ENCODE results near the gene OBI1. TPM values are rescaled to one million over a fixed set of nuclear protein-coding genes. Genes with fewer than 3 reads are reported as not detected.
A peak's percentile ranks its signal among the peaks of the same experiment; 100 is the strongest.

OBI1 gene
- total RNA-seq, 2 experiments from 2014 or later = 15.3 to 16.3 TPM

DNA sequence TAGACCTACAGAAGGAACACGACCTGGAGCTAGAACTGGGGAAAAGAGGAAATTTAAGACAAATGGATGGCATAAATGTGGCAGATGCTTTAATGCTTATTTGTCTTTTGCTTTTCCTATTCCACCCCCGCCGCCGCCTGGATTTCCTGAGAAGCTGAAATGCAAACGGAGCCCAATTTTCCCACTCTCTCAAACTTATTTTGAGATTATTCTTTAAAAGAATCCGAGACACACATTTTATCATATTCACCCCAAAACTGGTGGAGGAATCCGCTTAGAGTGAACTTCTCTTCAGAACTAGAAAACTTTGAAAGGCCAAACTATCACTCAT lies 61.4 kb downstream of the OBI1 start:
- Mint-ChIP-seq H3K36me3 (ENCODE audit: low read depth) (peaks cover 11% of the 10 kb centered on the region), H3K4me3 (no peak overlapping the region), H3K27me3 (peaks cover 85% of the 10 kb centered on the region), H3K4me1 (peaks cover 14% of the 10 kb centered on the region), H3K27ac (peak overlapping the region; percentile 38), H3K9me3 (no peaks in the 10 kb centered on the region)
- ChIA-PET POLR2A (no interaction called here), CTCF (no interaction called here)
- no peak for DNase-seq

DNA sequence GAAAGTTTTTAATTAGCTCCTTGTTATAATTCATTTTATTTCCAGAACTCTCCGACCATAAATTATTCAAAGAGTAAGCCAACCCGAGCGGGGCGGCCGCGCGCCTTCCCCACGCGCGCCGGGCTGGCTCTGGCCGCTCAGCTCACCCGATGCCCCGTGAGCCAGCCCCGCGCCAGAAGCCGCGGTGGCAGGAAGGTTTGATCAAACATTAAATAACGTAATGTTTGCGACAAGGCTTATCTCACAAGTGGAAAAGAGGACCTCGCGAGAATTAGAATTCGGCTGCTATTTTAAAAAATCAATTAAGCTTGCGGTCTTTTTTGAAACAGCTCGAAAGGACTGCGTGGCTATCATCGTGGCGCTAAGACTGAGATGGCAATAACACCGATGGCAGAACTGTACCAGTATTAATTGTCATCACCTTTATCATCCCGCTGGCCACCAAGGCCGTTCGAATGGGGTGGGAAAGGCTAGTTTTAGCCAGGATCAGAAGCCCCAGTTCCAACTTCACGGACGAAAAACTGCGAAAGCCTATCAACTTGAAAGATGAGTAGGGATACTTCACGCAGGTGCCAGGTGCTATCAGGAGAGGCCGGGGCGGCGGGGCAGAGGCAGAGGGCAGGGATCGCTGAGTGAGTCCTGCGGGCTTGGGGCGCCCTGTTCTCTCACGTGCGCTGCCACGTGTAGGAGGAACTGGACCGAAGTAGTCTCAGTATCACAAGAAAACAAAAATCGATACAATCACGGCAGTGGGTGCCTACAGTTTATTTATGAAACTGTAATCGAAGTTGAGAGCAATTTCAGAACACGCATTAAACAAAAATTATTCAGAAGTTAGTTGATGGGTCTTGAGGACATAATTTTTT lies 62.0 kb downstream of the OBI1 start:
- CTCF ChIA-PET = no interaction called here

DNA sequence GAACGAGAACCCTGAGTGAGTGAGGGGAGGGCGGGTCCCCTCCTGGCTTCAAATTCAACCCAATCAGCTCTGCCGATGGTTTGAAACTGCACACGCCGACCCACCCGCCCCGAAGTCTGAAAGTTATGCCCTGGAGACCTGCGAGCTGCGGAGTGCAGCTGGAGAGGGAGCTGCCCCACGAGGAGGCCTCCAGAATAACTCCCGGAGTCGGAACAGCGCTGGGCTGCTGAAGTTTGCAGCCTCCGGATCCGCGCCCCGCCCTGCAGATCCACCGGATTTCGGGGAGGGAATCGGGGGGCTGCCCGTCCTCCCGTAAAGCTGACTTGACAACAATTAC lies 62.6 kb downstream of the OBI1 start:
- Mint-ChIP-seq H3K4me3 (no peak overlapping the region), H3K4me1 (peaks cover 8% of the 10 kb centered on the region), H3K27ac (no peak overlapping the region), H3K36me3 (ENCODE audit: low read depth) (peaks cover 8% of the 10 kb centered on the region), H3K27me3 (peaks cover 87% of the 10 kb centered on the region), H3K9me3 (no peaks in the 10 kb centered on the region)
- no peak for DNase-seq
- CTCF ChIA-PET = no interaction called here
- POLR2A ChIA-PET = interaction anchor here (0.7 to 1.2 kb wide), 2 partner anchors 9 to 11 kb away, joined by 3 read pairs; no protein-coding TSS in a partner anchor

More for the DNA sequence above, 62.0 kb downstream of the OBI1 start:
- POLR2A ChIA-PET = interaction anchor here (0.7 to 1.2 kb wide), 2 partner anchors 10 kb away, joined by 3 read pairs; no protein-coding TSS in a partner anchor
- peak overlapping the region; percentile 38 for H3K27ac Mint-ChIP-seq
- H3K9me3 Mint-ChIP-seq = no peaks in the 10 kb centered on the region
- peaks cover 8% of the 10 kb centered on the region for H3K36me3 Mint-ChIP-seq (ENCODE audit: low read depth)
- no peak for DNase-seq
- H3K4me3 Mint-ChIP-seq = peak overlapping the region; percentile 10
- peaks cover 86% of the 10 kb centered on the region for H3K27me3 Mint-ChIP-seq
- H3K4me1 Mint-ChIP-seq = peaks cover 10% of the 10 kb centered on the region

DNA sequence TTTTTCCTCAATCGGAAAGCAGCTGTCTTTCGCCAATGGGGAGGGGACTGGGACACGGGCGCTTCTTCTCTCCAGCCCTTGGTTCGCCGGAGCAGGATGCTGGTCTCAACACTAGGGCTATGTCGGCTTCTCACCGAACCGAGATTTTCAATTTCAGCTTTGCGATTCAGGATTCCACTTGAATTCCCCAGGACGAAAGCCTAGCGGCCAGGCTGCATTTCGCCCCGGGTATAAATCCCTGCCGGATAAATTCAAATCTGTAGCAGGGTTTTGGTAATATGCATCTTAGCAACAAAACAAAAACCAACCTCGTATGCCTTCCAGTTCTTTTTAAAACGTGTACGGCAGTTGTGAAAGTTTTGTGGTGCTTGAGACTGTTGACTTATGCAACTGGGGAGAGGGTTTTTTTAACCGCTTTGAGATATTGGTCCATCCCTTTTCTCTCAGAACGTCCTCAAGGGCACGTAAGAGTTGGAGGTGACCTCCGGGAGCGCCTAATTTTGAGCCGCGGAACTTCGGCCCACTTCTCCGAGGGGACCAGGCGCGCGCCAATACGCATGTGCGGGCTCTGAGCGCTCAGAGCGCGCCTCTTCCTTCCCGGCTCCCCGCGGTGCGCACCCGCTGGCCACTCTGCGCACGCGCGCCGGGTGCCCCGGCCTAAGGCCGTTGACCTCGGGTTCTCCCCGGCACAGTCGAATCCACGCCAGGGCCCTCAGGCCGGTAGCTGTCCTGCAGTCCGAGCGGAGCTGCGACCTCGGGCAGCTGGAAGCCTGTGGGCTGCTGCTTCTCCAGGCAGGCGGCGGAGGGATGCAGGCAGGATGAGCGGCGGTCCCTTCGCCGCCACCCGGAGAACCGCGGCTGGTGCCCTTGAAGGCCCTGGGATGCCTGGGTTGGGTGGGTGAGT lies 63.2 kb downstream of the OBI1 start:
- ChIA-PET POLR2A (interaction anchor here (0.7 to 1.2 kb wide), 2 partner anchors 9 to 12 kb away, joined by 3 read pairs; no protein-coding TSS in a partner anchor), CTCF (no interaction called here)
- Mint-ChIP-seq H3K27ac (peak overlapping the region; percentile 36), H3K9me3 (no peaks in the 10 kb centered on the region), H3K36me3 (ENCODE audit: low read depth) (peaks cover 6% of the 10 kb centered on the region), H3K4me1 (peaks cover 2% of the 10 kb centered on the region), H3K27me3 (peaks cover 83% of the 10 kb centered on the region), H3K4me3 (peak overlapping the region; percentile 39)
- peak; percentile 16 for DNase-seq

DNA sequence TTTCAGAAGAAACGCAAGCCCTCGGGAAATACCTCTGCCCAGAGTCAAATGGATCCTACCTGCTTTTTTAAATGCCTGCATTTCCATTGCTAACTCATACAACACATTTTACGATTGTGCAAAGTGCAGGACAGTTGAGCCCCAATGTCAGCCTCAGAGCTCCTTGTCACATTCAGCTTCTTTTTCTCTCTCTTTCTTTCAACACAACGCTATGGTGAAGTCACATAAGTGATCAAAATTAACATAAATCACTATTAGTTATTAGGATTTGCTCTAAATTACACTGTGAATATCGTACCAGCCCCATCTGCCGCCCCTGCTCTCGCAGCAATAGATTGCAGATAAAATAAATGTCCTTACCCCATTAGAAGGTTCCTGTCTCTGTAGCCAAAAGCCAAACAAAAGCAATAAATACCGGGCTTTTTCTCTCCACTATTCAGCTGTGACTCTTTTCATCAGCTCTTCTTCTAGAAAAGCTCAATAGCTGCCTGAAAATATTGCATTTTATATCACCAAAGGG lies 64.4 kb downstream of the OBI1 start:
- no peak for DNase-seq
- Mint-ChIP-seq H3K27me3 (peaks cover 80% of the 10 kb centered on the region), H3K36me3 (ENCODE audit: low read depth) (peaks cover 4% of the 10 kb centered on the region), H3K9me3 (no peaks in the 10 kb centered on the region), H3K4me1 (no peaks in the 10 kb centered on the region), H3K4me3 (no peak overlapping the region), H3K27ac (peak overlapping the region; percentile 44)
- CTCF ChIA-PET = no interaction called here
- POLR2A ChIA-PET = no interaction called here

DNA sequence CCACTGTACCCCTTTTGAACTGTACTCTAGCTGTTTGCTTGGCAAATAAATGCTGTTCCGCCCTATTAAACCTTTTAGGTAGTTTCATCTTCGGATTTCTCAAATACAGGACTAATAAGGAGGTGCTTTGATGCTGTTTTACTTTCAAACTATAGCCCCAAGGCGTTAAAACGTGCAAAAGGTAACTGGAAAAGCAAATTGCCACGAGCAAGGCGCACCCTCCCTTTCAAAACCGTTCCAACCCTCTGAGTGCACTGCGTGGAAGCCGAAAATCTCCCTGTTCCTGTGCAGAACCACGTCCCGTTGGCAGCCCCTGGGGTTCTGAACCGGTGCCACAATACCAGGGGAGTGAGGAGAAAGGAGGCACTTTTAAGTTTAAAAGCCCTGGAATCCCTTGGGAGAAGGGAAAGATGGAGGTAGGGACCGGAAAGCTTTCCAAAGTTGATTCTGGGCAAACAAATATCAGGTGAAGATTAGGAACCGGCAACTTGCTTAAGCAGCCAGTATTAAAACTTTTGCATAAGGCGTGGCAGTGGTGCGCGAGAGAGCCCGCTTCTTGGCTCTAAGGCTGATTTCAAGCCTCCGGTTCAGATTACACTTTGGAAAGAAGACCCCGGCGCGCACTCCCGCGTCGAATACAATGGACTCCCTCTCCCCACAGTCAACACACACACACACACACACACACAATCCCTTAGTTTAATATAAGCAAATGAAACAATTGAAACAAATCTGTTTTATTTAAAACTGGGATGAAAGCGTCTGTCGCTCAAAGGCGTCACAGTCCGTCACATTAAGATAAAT lies 65.1 kb downstream of the OBI1 start:
- H3K27ac Mint-ChIP-seq = peak overlapping the region; percentile 44
- H3K27me3 Mint-ChIP-seq = peaks cover 81% of the 10 kb centered on the region
- no peaks in the 10 kb centered on the region for H3K4me1 Mint-ChIP-seq
- CTCF ChIA-PET = no interaction called here
- H3K9me3 Mint-ChIP-seq = no peaks in the 10 kb centered on the region
- POLR2A ChIA-PET = no interaction called here
- DNase-seq = no peak
- no peak overlapping the region for H3K4me3 Mint-ChIP-seq
- peaks cover 4% of the 10 kb centered on the region for H3K36me3 Mint-ChIP-seq (ENCODE audit: low read depth)

DNA sequence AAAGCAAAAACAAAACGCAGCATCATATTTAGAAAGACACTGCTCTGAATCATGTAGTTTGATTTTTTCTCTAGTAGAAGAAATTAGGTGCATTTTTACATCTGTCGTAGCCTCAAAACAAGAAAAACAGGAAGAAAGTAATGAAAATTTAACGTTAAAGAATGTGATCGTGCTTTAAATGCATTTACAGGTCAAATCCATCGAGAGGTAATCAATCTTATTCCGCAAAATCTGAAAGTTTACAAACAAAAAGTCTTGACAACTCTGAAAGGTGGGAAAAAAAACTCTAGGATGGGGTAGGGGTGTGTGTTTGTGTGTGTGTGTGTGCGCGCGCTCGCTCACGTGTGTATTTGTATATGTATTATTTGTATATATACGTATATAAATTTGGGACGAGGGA lies 65.8 kb downstream of the OBI1 start:
- ChIA-PET CTCF (no interaction called here), POLR2A (no interaction called here)
- no peak overlapping the region for H3K4me3 Mint-ChIP-seq
- peaks cover 4% of the 10 kb centered on the region for H3K36me3 Mint-ChIP-seq (ENCODE audit: low read depth)
- H3K27ac Mint-ChIP-seq = no peak overlapping the region
- H3K9me3 Mint-ChIP-seq = no peaks in the 10 kb centered on the region
- H3K27me3 Mint-ChIP-seq = peaks cover 82% of the 10 kb centered on the region
- no peaks in the 10 kb centered on the region for H3K4me1 Mint-ChIP-seq
- no peak for DNase-seq

DNA sequence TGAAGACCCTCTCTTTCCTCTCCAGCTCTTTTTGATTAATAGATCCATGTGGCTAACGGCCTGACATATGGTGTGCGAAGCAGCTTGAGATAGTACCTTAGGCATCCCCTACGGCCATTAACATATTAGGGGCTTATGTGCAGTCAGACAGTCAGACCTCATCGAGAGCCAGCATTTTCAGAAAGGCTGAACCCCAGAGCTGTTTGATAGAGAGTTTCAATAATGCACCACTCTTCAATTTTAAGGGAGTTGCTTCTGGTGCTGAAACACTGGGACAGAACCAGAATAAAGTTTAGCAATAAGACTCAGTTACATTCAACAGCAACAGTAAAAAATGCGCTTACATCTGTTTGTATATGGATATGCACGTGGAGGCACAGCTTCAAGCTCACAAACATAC lies 66.4 kb downstream of the OBI1 start:
- Mint-ChIP-seq H3K9me3 (no peaks in the 10 kb centered on the region), H3K4me1 (no peaks in the 10 kb centered on the region), H3K4me3 (no peak overlapping the region), H3K36me3 (ENCODE audit: low read depth) (peaks cover 3% of the 10 kb centered on the region), H3K27ac (no peak overlapping the region), H3K27me3 (peaks cover 83% of the 10 kb centered on the region)
- CTCF ChIA-PET = no interaction called here
- no peak for DNase-seq
- POLR2A ChIA-PET = no interaction called here

DNA sequence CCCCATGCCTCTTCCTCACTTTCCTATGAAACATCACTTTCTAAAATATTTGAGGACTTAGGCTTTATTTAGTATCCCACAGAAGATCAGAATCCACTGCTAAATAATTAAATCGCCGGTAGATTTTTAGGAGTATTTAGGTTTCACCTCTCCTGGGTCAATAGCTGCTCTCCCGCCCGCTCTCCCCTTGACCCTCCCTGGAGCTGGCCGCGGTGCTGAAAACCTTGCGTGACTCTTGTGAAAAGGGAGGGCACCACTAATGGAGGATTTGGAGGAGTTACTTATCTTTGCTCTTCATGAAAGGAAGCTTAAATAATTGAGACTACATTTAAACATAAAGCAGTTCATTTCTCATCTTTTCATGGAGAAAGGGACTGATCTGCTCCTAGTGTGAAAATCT lies 69.7 kb downstream of the OBI1 start:
- DNase-seq = no peak
- no peak overlapping the region for H3K4me3 Mint-ChIP-seq
- H3K27me3 Mint-ChIP-seq = peaks cover 71% of the 10 kb centered on the region
- no peaks in the 10 kb centered on the region for H3K9me3 Mint-ChIP-seq
- ChIA-PET CTCF (no interaction called here), POLR2A (no interaction called here)
- no peak overlapping the region for H3K27ac Mint-ChIP-seq
- H3K36me3 Mint-ChIP-seq (ENCODE audit: low read depth) = no peaks in the 10 kb centered on the region
- H3K4me1 Mint-ChIP-seq = no peaks in the 10 kb centered on the region

DNA sequence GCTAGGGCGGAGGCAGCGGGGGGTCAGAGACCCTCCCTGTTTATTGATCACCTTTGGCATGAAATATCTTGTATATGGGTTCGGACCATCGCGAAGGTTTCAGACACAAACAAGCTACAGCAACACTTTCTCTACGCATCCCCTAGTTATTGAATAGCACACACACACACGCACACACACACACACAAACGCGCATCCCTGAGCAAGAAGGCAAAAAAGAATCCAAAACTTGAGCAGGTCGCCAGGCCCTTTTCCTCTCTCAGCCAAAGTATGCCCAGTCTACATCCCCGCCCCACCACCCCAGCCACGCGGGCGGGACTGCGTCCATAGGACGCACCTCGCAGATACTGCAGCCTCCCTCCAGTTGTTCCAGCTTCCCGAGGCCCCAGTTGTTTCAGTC lies 71.6 kb downstream of the OBI1 start:
- Mint-ChIP-seq H3K27me3 (peaks cover 59% of the 10 kb centered on the region), H3K36me3 (ENCODE audit: low read depth) (no peaks in the 10 kb centered on the region), H3K4me3 (no peak overlapping the region), H3K9me3 (no peaks in the 10 kb centered on the region), H3K27ac (no peak overlapping the region), H3K4me1 (no peaks in the 10 kb centered on the region)
- no peak for DNase-seq
- POLR2A ChIA-PET = interaction anchor here (1.5 kb wide), 1 partner anchor 9 kb away, joined by 3 read pairs; no protein-coding TSS in a partner anchor
- CTCF ChIA-PET = no interaction called here

DNA sequence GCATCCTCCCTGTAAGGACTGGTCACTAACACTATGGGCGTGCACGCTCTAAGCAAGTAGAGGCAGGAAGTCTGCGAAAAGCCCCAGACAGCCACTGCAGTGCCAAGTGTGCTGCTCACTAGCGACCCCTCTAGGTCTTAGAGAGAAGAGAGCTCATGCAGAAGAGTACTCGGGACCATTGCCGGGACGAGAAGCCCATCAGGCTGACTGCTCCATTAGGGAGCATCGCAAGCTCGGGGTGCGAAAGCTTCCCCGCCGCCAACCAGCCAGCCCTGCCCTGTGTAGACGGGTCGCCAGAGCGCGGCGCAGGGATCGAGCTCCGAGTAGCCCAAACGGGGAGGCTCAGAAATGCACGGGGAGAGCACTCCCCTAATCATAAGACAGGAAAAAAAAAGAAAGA lies 72.2 kb downstream of the OBI1 start:
- no peak overlapping the region for H3K4me3 Mint-ChIP-seq
- no peaks in the 10 kb centered on the region for H3K4me1 Mint-ChIP-seq
- ChIA-PET POLR2A (interaction anchor here (1.5 kb wide), 1 partner anchor 9 kb away, joined by 3 read pairs; no protein-coding TSS in a partner anchor), CTCF (no interaction called here)
- H3K27ac Mint-ChIP-seq = no peak overlapping the region
- no peaks in the 10 kb centered on the region for H3K9me3 Mint-ChIP-seq
- H3K27me3 Mint-ChIP-seq = peaks cover 55% of the 10 kb centered on the region
- H3K36me3 Mint-ChIP-seq (ENCODE audit: low read depth) = no peaks in the 10 kb centered on the region
- no peak for DNase-seq

DNA sequence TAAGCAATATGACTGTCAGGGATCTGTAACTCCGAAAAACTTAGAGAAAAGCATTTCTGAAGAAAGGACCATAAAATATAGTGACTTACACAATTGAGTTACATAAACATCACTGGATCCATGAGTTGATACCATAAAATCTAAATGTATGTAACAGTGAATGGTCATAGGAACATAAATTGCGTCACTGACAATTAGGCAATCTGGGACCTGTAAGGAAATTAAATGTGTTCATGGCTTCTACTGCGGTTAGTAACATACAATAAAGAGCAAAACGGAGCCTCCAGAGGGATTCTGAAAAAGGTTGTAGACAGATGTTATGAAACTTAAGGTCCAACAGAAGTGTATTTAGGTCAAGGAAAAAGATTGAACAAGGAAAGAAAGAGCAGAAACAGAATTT lies 82.7 kb downstream of the OBI1 start:
- no peaks in the 10 kb centered on the region for H3K36me3 Mint-ChIP-seq (ENCODE audit: low read depth)
- POLR2A ChIA-PET = no interaction called here
- H3K9me3 Mint-ChIP-seq = no peaks in the 10 kb centered on the region
- CTCF ChIA-PET = no interaction called here
- no peak overlapping the region for H3K4me3 Mint-ChIP-seq
- H3K27me3 Mint-ChIP-seq = peaks cover 20% of the 10 kb centered on the region
- H3K27ac Mint-ChIP-seq = no peak overlapping the region
- no peak for DNase-seq
- H3K4me1 Mint-ChIP-seq = no peaks in the 10 kb centered on the region

DNA sequence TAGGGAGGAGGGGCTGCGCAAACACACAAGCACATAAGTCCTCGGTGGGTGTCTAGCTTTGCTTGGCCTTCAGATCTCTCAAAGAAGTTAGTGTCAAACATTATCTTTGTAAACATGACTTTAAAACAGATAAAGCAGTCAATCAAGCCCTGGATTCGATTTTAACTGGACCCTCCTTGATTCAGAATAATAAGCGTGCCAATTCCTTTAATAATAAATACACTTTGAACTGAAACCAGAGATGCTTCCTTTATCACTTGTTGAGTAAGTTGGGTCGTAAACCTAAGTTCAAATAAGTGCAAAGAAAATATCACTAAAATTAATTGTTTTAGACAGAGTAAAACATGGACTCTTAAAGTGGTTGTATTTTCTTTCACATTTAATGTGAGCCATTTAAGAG lies 86.5 kb downstream of the OBI1 start:
- ChIA-PET POLR2A (no interaction called here), CTCF (no interaction called here)
- Mint-ChIP-seq H3K36me3 (ENCODE audit: low read depth) (no peaks in the 10 kb centered on the region), H3K4me3 (no peak overlapping the region), H3K27me3 (peaks cover 5% of the 10 kb centered on the region), H3K4me1 (no peaks in the 10 kb centered on the region), H3K9me3 (no peaks in the 10 kb centered on the region), H3K27ac (no peak overlapping the region)
- no peak for DNase-seq
